Epithelial cell of proximal tubule (primary cell): ENCODE data around the gene TMCO4. TPM values are rescaled to one million over a fixed set of nuclear protein-coding genes. Genes with fewer than 3 reads are reported as not detected.

Source experiments
- DNase-seq: peaks from one replicate; pipeline ENCODE4 v3.0.0-alpha.2; 2011; ENCODE audit warnings: low read depth
- H3K4me3 ChIP-seq: 2 replicates; pipeline ENCODE4 v1.5.1; 2011; ENCODE audit warnings: low read depth, mild to moderate bottlenecking, low read length
- total RNA-seq: library from RNA; depleted of rRNA; stranded (reverse); fragments of >200 nt; gene quantifications from 2 replicates; pipeline ENCODE4 v1.2.3, GENCODE V29; 2015
- TF ChIP-seq, protein P1 (sequence below): conservative IDR thresholded peaks from 2 replicates; pipeline ENCODE4 v1.5.1; 2012; ENCODE audit warnings: low read depth, mild to moderate bottlenecking, low read length

The TMCO4 gene
- total RNA-seq, 1 donor from 2014 or later = 9.8 TPM

DNA sequence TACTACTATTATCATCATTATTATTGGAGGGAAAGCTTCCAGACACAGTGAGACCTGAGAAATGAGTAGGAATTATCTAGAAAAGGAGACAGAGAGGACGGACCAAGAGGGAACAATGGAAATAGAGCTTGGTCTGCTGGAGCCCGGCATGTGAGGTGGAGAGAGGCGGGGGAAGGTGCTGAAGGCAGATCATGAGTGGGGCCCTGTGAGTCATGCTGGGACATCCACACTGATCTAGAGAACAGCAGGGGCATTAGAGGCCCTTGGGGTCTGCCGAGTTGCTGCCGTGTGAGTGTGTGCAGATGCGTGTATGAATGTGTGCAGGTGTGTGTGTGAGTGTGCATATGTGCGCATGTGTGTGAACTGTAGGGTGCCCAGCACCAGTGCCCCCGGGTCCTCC lies 65.7 kb downstream of the TMCO4 start:
- DNase-seq = no peak
- TF ChIP-seq, protein P1, sequence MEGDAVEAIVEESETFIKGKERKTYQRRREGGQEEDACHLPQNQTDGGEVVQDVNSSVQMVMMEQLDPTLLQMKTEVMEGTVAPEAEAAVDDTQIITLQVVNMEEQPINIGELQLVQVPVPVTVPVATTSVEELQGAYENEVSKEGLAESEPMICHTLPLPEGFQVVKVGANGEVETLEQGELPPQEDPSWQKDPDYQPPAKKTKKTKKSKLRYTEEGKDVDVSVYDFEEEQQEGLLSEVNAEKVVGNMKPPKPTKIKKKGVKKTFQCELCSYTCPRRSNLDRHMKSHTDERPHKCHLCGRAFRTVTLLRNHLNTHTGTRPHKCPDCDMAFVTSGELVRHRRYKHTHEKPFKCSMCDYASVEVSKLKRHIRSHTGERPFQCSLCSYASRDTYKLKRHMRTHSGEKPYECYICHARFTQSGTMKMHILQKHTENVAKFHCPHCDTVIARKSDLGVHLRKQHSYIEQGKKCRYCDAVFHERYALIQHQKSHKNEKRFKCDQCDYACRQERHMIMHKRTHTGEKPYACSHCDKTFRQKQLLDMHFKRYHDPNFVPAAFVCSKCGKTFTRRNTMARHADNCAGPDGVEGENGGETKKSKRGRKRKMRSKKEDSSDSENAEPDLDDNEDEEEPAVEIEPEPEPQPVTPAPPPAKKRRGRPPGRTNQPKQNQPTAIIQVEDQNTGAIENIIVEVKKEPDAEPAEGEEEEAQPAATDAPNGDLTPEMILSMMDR = no peak
- H3K4me3 ChIP-seq = no peak overlapping the region

DNA sequence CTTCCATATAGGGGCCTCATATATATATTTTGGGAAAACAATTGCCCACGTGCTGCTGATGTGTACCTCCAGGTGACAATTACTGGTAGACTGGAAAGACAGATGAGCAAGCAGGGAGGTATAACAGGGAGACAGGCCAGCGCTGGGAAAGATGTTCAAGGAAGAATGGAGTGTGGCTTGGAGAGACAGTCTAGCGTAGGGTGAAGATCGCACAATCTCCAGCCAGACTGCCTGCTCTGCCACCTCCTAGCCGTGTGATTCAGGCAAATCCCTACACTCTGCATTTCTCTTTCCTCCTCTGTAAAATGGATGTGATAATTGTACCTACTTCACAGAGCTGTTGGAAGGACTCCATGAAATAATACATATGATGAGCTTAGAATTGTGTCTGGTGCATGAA lies 66.1 kb downstream of the TMCO4 start:
- TF ChIP-seq, protein P1 = no peak
- no peak for DNase-seq

GRCh38 chr1:19731311-19731821 lies 68.3 kb downstream of the TMCO4 start:
- H3K4me3 ChIP-seq = no peak overlapping the region
- TF ChIP-seq, protein P1 = no peak
- DNase-seq = no peak

More for the DNA sequence above, 66.1 kb downstream of the TMCO4 start:
- no peak overlapping the region for H3K4me3 ChIP-seq

- H3K4me3 ChIP-seq = no peak overlapping the region
- TF ChIP-seq, protein P1 = no peak
- no peak for DNase-seq
Measured at GRCh38 chr1:19730793-19731192, 68.9 kb downstream of the TMCO4 start.

DNA sequence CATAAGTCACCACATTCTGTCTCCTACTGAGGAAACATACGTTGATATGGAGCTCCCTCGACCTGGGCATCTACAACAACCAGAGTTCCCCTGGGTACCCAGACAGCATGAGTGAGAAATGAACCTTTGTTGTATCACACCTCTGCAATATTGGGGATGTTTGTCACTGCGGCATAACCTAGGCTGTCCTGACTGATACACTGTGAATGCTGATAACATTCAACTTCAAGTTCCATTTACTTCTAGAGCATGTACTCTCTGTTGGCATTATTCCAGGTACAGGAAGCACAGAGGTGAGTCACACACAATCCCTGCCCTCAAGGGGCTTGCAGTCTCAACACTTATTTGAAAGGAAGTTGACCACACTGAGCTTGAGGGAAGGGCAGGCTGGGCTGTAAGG lies 69.5 kb downstream of the TMCO4 start:
- TF ChIP-seq, protein P1 = no peak
- no peak overlapping the region for H3K4me3 ChIP-seq
- no peak for DNase-seq

- TF ChIP-seq, protein P1 = no peak
- H3K4me3 ChIP-seq = no peak overlapping the region
- no peak for DNase-seq
Measured at GRCh38 chr1:19728413-19729145, 71.1 kb downstream of the TMCO4 start.

DNA sequence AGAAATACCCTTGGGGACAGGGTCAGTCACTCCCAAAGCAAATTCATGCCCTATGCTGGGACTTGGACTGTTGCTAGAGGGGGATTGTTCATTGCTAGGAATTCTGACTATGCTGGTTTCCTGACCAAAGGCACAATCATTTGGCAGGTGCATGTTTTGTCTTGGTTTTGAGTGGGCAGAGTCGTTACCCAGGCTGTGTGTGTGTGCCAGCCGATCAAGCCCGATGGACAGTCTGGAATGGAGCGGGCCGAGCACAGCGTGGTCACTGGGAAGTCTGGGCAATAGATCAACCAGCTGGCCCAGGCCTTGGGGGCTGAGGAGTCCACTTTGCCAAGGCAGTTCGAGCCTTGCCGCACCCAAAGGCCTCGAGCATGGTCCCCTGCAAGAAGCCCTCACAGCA lies 74.1 kb downstream of the TMCO4 start:
- DNase-seq = no peak
- H3K4me3 ChIP-seq = no peak overlapping the region
- TF ChIP-seq, protein P1 = no peak
